Thyroid gland (tissue), 4 donors: ENCODE measurements around the gene AMMECR1L.

Experiments
- CTCF ChIP-seq, 6 experiments: fragments of 200-600 bp in 3 of 6; fragments of 450-650 bp in 3 of 6; sonication (generic) in 3 of 6; IDR thresholded peaks; one replicate each; pipeline ENCODE4 v1.5.1; 2016 to 2019; ENCODE audit warnings: antibody characterized with exemption in 6 of 6, mild to moderate bottlenecking in 2 of 6, inconsistent platforms in 1 of 6, moderate library complexity in 1 of 6
- POLR2A ChIP-seq, 2 donors: fragments of 450-650 bp; IDR thresholded peaks; one replicate each; pipeline ENCODE4 v1.6.1; 2017; ENCODE audit warnings: antibody characterized with exemption in 2 of 2, mild to moderate bottlenecking in 2 of 2, moderate library complexity in 1 of 2

GRCh38 chr2:127887082-127887775, 1.5 kb upstream of the AMMECR1L start:
- no peak for TF ChIP-seq CTCF (IDR thresholded peaks at IDR 0.05)
- no peak for TF ChIP-seq POLR2A (IDR thresholded peaks at IDR 0.05)
